Germinal center (tissue), 1 donor: Measurements from ENCODE around the gene RPL10.

Experiments used
- DNase-seq: peaks from one replicate; pipeline ENCODE4 v3.0.0; 2012; ENCODE audit warnings: mixed read lengths, low spot score

The RPL10 gene

GRCh38 chrX:154362085-154362742, 36.0 kb upstream of the RPL10 start:
- DNase-seq: no peak

DNA sequence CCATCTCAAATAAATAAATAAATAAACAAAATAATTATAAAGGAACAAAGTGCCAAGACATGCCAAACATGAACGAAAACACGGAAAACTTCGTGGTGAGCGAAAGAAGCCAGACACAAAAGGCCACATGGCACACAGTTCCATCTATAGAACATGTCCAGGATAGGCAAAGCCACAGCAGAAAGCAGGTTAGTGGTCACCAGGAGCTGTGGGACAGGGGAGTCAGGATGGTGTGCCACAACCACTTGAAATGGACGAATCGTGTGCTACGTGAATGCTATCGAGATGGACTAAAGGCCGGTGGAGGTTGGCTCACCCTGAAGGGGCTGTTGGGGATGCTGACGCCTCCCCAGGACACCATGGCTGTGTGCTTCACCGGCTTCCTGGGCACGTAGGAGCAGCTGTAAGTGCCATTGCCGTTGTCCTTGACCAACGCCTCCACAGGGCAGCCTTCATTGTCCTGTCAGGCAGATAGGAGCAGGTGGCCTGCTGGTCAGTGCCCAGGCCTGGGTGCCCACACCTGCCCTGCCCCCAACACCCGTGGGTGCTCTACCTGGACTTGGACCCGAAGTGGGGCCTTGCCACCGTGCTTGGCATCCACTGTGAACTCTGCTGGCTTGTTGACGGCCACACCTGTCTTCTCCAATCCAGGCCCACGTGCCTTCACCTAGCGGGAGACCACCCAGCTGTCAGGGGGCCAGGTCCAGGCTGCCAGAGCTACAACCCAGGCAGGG, 34.3 kb upstream of the RPL10 start:
- no peak for DNase-seq

- no peak for DNase-seq
These were observed 33.1 kb upstream of the RPL10 start for GRCh38 chrX:154365052-154365600.

DNA sequence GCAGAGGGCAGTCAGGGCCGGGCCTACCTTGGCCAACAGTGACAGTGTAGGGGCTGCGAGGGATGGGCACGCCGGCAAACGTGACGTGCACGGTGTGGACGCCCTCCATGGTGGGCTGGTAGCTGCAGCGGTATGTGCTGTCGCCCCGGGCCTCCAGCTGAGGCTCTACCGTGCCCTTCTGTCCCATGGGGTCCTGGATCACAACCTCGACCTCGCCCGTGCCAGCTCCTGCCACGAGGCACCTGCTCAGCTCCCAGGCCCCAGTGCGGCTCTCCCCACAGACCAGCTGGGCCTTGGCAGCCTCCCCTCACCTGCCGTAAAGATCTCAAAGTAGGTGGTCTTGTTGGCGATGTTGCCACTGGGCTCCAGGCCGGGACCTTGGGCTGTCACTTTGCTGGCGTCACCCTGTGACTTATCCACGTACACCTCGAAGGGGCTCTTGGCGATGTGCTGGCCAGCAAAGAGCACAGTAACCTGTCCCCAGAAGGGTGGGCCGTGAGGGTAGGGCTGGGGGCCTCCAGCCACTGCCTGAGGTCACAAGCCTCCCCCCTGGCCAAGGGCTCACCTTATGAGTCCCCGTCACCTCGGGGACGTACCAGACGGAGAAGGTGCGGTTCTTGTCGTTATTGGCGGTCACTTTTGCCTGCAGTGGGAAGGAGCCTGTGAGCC, 32.0 kb upstream of the RPL10 start:
- DNase-seq: no peak

DNA sequence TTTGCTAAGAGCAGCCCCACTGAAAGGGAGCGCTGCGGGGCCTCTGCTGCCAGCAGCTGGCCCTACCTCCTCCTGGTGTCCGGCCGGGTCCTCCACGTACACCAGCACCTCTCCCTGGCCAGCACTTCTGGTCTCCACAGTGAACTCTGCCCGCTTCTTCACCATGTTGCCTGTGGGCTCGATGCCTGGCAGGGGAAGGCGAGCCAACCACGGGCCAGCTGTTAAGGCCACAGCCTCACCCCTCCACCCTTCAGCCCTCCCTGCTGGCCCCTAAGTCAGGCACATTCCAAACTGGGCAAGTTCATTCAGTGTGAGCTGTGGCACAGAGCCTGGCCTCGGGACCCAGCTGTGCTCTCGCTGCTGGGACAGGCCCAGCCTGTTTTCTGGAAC, 31.5 kb upstream of the RPL10 start:
- DNase-seq: no peak

DNA sequence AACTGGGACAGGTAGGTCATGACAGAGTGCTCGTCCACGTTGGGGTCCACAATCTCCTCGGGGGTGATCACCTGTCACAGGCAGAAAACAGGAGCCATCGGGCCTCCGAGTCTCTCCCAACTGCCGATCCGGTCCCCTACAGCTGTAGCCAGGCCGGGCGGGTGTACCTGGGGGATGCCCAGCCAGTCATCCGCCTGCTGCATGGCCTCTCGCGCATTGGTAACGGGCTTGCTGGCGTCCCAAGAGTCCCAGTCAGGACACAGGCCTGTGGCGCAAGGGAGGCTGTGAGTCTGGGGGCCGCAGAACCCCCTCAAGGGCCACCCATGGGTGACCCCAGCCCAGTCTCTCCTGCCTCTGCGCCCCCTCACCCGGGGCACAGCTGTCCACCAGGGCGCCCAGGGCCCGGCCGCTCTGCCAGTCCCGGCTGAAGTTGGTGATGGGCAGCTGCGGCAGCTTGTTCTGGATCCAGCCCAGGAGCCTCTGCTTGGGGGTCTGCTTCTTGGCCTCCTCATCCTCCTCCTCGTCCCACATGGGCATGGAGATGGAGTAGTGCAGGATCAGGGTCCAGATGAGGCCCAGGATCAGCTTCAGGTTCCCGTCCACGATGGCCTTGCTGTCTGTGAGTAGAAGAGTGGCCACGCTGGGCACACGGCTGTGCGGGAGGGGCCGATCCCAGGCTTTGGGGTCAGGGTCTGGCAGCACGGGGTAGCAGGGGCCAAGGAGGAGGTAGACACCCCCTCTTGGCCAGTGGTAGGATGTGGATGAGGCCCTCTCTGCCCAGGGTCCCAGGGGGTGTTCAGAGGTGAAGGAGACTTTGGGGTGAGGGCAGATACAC, 30.5 kb upstream of the RPL10 start:
- no peak for DNase-seq

GRCh38 chrX:154368630-154369448, 29.3 kb upstream of the RPL10 start:
- DNase-seq: no peak

DNA sequence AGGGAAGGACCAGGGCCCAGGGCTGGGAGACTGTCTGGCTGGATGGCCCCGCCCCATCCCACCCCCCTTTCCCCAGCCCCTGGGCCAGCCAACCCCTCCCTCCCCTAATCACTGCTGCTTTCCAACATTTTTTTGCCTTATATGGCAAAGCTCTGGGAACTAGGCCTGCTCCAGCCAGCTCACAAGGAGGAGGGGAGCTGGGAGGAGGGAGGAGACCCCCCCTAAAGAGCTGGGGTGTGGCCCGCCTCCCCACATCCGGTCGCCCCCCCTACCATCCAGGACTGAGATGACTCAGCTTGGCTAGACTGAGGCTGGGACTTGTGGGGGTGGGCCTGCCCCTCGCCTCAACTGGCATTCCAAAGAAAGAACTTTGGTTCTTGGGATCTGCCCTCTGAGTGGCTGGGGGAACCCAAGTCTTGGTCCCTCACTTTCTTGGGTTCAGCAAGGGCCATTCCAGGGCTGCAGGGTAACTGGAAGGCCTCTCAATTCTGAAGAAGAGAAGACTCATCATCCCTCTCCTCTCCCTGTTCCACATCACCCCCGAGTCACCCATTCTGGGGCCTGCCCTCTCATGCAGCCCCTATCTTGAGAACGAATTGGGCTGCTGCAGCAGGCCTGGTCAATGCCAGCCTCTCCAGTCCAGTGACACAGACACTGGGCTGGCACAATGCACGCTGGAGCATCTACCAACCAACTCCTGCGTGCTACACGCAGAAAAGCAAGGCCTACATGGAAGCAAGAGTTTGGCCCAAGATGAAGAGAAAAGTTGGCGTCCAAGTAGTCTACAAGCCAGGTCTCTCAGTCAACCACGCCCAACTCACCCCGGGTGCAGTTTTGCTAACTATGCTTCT, 28.5 kb upstream of the RPL10 start:
- DNase-seq: no peak

GRCh38 chrX:154370300-154371016, 27.7 kb upstream of the RPL10 start:
- DNase-seq: no peak

GRCh38 chrX:154371017-154371788, 27.0 kb upstream of the RPL10 start:
- peak; percentile 82 for DNase-seq

DNA sequence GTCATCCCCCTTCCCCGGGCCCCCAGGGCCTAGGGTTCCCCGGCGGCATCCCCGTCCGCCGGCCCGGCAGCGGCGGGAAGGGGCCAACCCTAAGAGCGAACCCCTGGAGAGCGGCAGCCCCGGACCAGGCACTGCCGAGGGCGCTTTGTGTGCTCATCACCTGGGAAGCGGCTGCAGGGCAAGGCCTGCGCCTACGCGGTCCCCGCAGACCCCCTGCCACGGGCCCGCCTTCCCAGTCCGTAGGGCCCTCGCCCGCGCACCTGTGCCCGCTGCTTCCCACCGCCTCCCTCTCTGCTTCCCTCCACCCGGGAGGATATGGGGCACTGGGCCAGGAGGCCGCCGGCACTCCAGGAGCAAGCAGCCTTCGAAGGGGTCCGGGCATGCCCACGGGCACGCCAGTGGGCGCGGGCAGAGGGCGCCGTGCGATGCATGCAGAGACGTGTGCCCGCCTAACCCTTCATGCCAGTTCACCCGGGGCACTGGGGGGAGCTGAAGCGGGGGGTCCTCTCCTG, 26.3 kb upstream of the RPL10 start:
- no peak for DNase-seq

DNA sequence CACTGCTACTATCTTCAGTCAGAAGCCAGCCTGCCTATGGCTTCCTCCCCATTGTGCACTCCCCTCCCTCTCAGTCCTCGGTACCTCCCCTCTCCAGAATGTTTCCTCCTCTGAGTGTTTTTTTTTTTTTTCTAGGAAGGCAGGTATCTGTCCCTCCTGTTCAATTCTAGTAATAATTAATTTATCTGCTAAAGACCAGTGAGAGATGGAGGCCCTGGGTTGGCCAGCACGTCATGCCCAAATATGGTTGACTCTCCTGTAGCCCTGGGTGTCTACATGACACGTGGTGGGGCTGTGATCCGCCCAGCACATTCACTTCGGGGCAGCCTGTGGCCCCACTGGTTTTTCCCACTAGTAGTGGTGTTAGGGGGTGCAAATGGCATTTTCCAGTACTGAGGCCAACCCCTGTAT, 25.6 kb upstream of the RPL10 start:
- no peak for DNase-seq

- no peak for DNase-seq
These were observed 24.6 kb upstream of the RPL10 start for GRCh38 chrX:154373340-154374306.

DNA sequence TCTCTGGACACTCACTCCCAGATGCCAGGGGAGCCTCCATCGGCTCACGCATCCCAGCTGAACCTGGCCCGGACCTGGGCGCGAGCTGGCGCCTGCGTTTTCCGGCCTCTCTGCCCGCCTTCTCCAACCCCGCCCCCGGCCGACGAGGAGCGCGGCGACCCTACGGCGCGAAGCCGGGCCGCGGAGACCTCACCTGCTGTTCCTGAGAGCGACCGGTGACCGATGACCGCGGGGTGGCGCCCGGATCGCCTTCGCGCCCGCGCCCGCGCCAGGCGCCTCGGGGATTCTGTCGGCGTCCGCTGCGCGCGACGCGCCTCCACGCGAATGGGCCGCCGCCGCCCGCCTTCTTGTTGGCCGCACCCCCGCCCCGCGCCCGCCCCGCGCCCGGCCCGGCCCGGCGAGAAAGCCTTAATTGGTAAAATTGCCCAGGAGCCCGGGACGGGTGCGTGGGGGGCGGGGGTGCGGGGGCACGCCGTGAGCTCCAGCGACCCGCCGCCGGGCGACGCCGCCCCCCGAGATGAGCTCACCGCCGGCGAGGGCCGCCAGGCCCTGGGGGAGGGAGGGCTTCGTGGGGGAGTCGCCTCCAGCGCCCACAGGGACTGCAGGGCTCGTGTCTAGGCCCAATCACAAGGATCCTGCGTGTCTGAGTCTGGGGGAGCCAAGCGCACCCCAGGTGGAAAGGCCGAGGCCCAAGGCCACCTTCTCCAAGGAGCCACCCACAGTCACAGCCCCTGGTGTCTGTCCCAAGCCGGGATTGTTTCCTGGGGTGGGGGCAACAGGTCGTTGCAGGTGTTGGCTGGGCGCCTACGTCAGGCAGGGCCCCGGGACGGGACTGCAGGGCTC, 23.6 kb upstream of the RPL10 start, which contains the start of gene FLNA:
Gene FLNA (minus strand): TSS at position 322 of the 843 bp plus-strand sequence. CDS start 3,389 bp downstream, outside the sequence.
- no peak for DNase-seq

GRCh38 chrX:154375156-154375504, 23.0 kb upstream of the RPL10 start:
- no peak for DNase-seq

DNA sequence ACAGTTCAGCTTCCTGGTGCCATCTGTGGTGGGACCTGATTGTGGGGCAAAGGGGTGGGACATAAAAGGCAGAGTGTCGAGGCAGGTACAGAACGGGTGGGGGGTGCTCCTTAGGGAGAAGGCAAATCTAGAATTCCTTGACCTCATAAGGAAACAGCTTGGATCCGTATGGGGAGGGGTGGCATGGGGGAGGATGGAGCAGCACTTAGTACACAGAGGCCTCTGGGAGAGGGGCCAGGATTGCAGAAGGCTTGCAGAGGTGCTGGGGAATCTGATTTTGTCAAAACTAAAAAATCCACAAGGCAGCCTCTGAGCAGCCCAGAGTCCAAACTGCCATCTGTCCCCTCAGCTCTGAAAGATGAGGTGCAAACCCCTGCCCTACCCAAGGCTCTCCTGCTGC, 21.4 kb upstream of the RPL10 start:
- no peak for DNase-seq
